Neural cell (in vitro differentiated cells): ENCODE data around the gene DUT. TPM values are rescaled to one million over a fixed set of nuclear protein-coding genes. Genes with fewer than 3 reads are reported as not detected.

Source experiments
- H2AFZ ChIP-seq: fragments of 200-600, 300-800 bp; sonication (generic), shearing (Covaris generic); 2 replicates; pipeline ENCODE4 v1.6.0; 2014; ENCODE audit warnings: low read depth, mild to moderate bottlenecking, antibody characterized with exemption, low read length, moderate library complexity
- H3F3A ChIP-seq: fragments of 200-600 bp; shearing (Covaris generic); 2 replicates; pipeline ENCODE4 v1.6.1; 2016; ENCODE audit warnings: mild to moderate bottlenecking, moderate library complexity, mixed read lengths, antibody characterized with exemption, low read length; ENCODE audit not compliant: insufficient read depth, poor library complexity, severe bottlenecking
- H3K27ac ChIP-seq: fragments of 200-600, 300-800 bp; sonication (generic), shearing (Covaris generic); 2 replicates; pipeline ENCODE4 v1.5.1; 2014; ENCODE audit warnings: mild to moderate bottlenecking, low read length, moderate library complexity
- H3K27me3 ChIP-seq: fragments of 300-800, 200-600 bp; sonication (generic), shearing (Covaris generic); 2 replicates; pipeline ENCODE4 v1.6.0; 2014; ENCODE audit warnings: mild to moderate bottlenecking, low read depth, low read length, moderate library complexity; ENCODE audit not compliant: insufficient read depth
- H3K36me3 ChIP-seq: fragments of 300-800, 200-600 bp; sonication (generic), shearing (Covaris generic); 2 replicates; pipeline ENCODE4 v1.5.1; 2014; ENCODE audit warnings: mild to moderate bottlenecking, antibody characterized with exemption, low read length, moderate library complexity; ENCODE audit not compliant: insufficient read depth
- H3K4me2 ChIP-seq: fragments of 300-800, 200-600 bp; sonication (generic), shearing (Covaris generic); 2 replicates; pipeline ENCODE4 v1.6.0; 2014; ENCODE audit warnings: mild to moderate bottlenecking, low read length
- H3K4me3 ChIP-seq: fragments of 300-800, 200-600 bp; sonication (generic), shearing (Covaris generic); 2 replicates; pipeline ENCODE4 v1.5.1; 2014; ENCODE audit warnings: mild to moderate bottlenecking, low read length, moderate library complexity
- H3K79me2 ChIP-seq: fragments of 200-600 bp; shearing (Covaris generic); replicated peaks from 2 replicates; pipeline ENCODE4 v1.6.0; 2014; ENCODE audit warnings: mild to moderate bottlenecking, low read length, moderate library complexity; ENCODE audit not compliant: insufficient read depth
- H3K9ac ChIP-seq: fragments of 300-800, 200-600 bp; sonication (generic), shearing (Covaris generic); 2 replicates; pipeline ENCODE4 v1.6.1; 2016; ENCODE audit warnings: mild to moderate bottlenecking, low read length, mixed read lengths
- H3K9me2 ChIP-seq: fragments of 200-600 bp; shearing (Covaris generic); 2 replicates; pipeline ENCODE4 v1.6.1; 2016; ENCODE audit warnings: mild to moderate bottlenecking, low read length, mixed read lengths; ENCODE audit not compliant: insufficient read depth
- H3K9me3 ChIP-seq: fragments of 200-600, 300-800 bp; sonication (generic), shearing (Covaris generic); 2 replicates; pipeline ENCODE4 v1.6.1; 2016; ENCODE audit warnings: mild to moderate bottlenecking, mixed run types, low read length, moderate library complexity, mixed read lengths
- H4K20me1 ChIP-seq: fragments of 200-600 bp; shearing (Covaris generic); 2 replicates; pipeline ENCODE4 v1.6.1; 2016; ENCODE audit warnings: mild to moderate bottlenecking, mixed run types; ENCODE audit not compliant: insufficient read depth
- CTCF ChIP-seq: fragments of 450-650 bp; IDR thresholded peaks from 2 replicates; pipeline ENCODE4 v1.5.1; 2014; ENCODE audit warnings: antibody characterized with exemption, mild to moderate bottlenecking, moderate library complexity; ENCODE audit not compliant: poor library complexity, severe bottlenecking
- EP300 ChIP-seq: fragments of 450-650 bp; conservative IDR thresholded peaks from 2 replicates; pipeline ENCODE4 v1.6.1; 2014; ENCODE audit warnings: antibody characterized with exemption, mild to moderate bottlenecking, moderate library complexity; ENCODE audit not compliant: poor library complexity, severe bottlenecking
- EZH2 ChIP-seq: fragments of 200-600, 300-800 bp; shearing (Covaris generic), sonication (generic); IDR thresholded peaks from 2 replicates; pipeline ENCODE4 v1.6.1; 2014; ENCODE audit warnings: antibody characterized with exemption, low read length, borderline replicate concordance, mild to moderate bottlenecking; ENCODE audit not compliant: insufficient read depth, poor library complexity, severe bottlenecking
- MXI1 ChIP-seq: fragments of 450-650 bp; conservative IDR thresholded peaks from 2 replicates; pipeline ENCODE4 v1.6.1; 2014; ENCODE audit warnings: antibody characterized with exemption, mild to moderate bottlenecking; ENCODE audit not compliant: poor library complexity, severe bottlenecking
- POLR2AphosphoS5 ChIP-seq: IDR thresholded peaks from 2 replicates; pipeline ENCODE4 v1.6.1; 2012
- RAD21 ChIP-seq: fragments of 450-650 bp; conservative IDR thresholded peaks from 2 replicates; pipeline ENCODE4 v1.6.1; 2014; ENCODE audit warnings: antibody characterized with exemption, mild to moderate bottlenecking, moderate library complexity
- REST ChIP-seq: IDR thresholded peaks from 2 replicates; pipeline ENCODE4 v1.6.1; 2012; ENCODE audit warnings: borderline replicate concordance
- SMC3 ChIP-seq: fragments of 450-650 bp; conservative IDR thresholded peaks from 2 replicates; pipeline ENCODE4 v1.6.1; 2014; ENCODE audit warnings: antibody characterized with exemption, mild to moderate bottlenecking, moderate library complexity; ENCODE audit not compliant: poor library complexity
- TAF1 ChIP-seq: IDR thresholded peaks from 2 replicates; pipeline ENCODE4 v1.6.1; 2012; ENCODE audit warnings: low read depth
- polyA plus RNA-seq: library from polyadenylated mRNA; depleted of rRNA; stranded (reverse); fragments of >200 nt; gene quantifications from 2 replicates; pipeline ENCODE4 v1.2.3, GENCODE V29; 2014

Gene DUT
- polyA plus RNA-seq, 1 donor from 2014 or later: 263 TPM

GRCh38 chr15:48318131-48318530 is 13.1 kb upstream of the DUT start:
- no peaks in the 10 kb centered on the region for H3K9me2 ChIP-seq
- H3K9me3 ChIP-seq: no peaks in the 10 kb centered on the region
- no peak overlapping the region for H3K4me2 ChIP-seq
- no peak overlapping the region for H3K9ac ChIP-seq
- no peak overlapping the region for H3K27ac ChIP-seq
- H3K4me3 ChIP-seq: no peak overlapping the region
- TF ChIP-seq TAF1: no peak
- TF ChIP-seq EP300: no peak
- no peak for TF ChIP-seq POLR2AphosphoS5
- no peak for TF ChIP-seq REST
- no peak for TF ChIP-seq MXI1
- no peak for TF ChIP-seq RAD21
- no peak for TF ChIP-seq SMC3
- no peak for TF ChIP-seq EZH2
- no peaks in the 10 kb centered on the region for H3K36me3 ChIP-seq
- H3K27me3 ChIP-seq: no peaks in the 10 kb centered on the region
- no peaks in the 10 kb centered on the region for H4K20me1 ChIP-seq
- H3F3A ChIP-seq: no peaks in the 10 kb centered on the region
- H3K79me2 ChIP-seq: no peaks in the 10 kb centered on the region
- no peak overlapping the region for H2AFZ ChIP-seq

- H3F3A ChIP-seq: no peaks in the 10 kb centered on the region
- H3K27ac ChIP-seq: no peak overlapping the region
- H3K36me3 ChIP-seq: no peaks in the 10 kb centered on the region
- no peaks in the 10 kb centered on the region for H3K27me3 ChIP-seq
- H3K9me3 ChIP-seq: no peaks in the 10 kb centered on the region
- H3K4me2 ChIP-seq: no peak overlapping the region
- H3K9ac ChIP-seq: no peak overlapping the region
- no peak overlapping the region for H2AFZ ChIP-seq
- no peaks in the 10 kb centered on the region for H3K79me2 ChIP-seq
- H3K4me3 ChIP-seq: no peak overlapping the region
- H4K20me1 ChIP-seq: no peaks in the 10 kb centered on the region
- H3K9me2 ChIP-seq: no peaks in the 10 kb centered on the region
- TF ChIP-seq CTCF (no peak), EP300 (no peak), SMC3 (no peak), POLR2AphosphoS5 (no peak), TAF1 (no peak), RAD21 (no peak), EZH2 (no peak), REST (no peak), MXI1 (no peak)
Measured at GRCh38 chr15:48323294-48323693, 7.9 kb upstream of the DUT start.
